Tibial artery (tissue), 4 donors: ENCODE data around the gene CENPE.

ENCODE experiments used
- DNase-seq, 2 donors: peaks; one replicate each; pipeline ENCODE4 v3.0.0-alpha.2; 2019
- H3K27ac ChIP-seq, 2 donors: fragments of 200-600 bp; sonication (generic) in 1 of 2; 1 replicate in 1 of 2; 2 replicates in 1 of 2; pipeline ENCODE4 v1.5.1; 2018 to 2019; ENCODE audit warnings: mild to moderate bottlenecking in 1 of 2
- H3K27me3 ChIP-seq, 2 donors: fragments of 200-600 bp; sonication (generic) in 1 of 2; one replicate each; pipeline versions ENCODE4 v1.5.1 to v1.6.0; 2016 to 2019
- H3K36me3 ChIP-seq, 3 donors: fragments of 200-600 bp; sonication (generic) in 2 of 3; one replicate each; pipeline ENCODE4 v1.5.1; 2016 to 2019; ENCODE audit warnings: mild to moderate bottlenecking in 2 of 3
- H3K4me1 ChIP-seq, 4 donors: fragments of 200-600 bp; sonication (generic) in 2 of 4; 1 replicate in 3 of 4; 2 replicates in 1 of 4; pipeline ENCODE4 v1.5.1; 2016 to 2019
- H3K4me3 ChIP-seq, 2 donors: fragments of 200-600 bp; sonication (generic) in 1 of 2; 1 replicate in 1 of 2; 2 replicates in 1 of 2; pipeline ENCODE4 v1.5.1; 2018 to 2019; ENCODE audit warnings: mild to moderate bottlenecking in 2 of 2
- H3K9me3 ChIP-seq, 3 donors: fragments of 200-600 bp; sonication (generic) in 1 of 3; one replicate each; pipeline ENCODE4 v1.5.1; 2016 to 2019
- intact Hi-C: fragments of 100-400 bp; cut with DNase I; formaldehyde crosslinking; loops from one replicate; pipeline ENCODE4 v1.15.0; 2023; ENCODE audit warnings: low total_unique reads
- TF ChIP-seq, protein P1 (sequence below), 2 experiments: fragments of 200-600 bp in 1 of 2; fragments of 450-650 bp in 1 of 2; IDR thresholded peaks; one replicate each; pipeline ENCODE4 v1.5.1; 2017 to 2019; ENCODE audit warnings: antibody characterized with exemption in 2 of 2, mild to moderate bottlenecking in 1 of 2, moderate library complexity in 1 of 2

Gene CENPE

GRCh38 chr4:103075435-103075893, 122.7 kb downstream of the CENPE start:
- Histone ChIP-seq H3K9me3 (no peaks in the 10 kb centered on the region), H3K4me3 (peak overlapping the region; percentile 69 to 93), H3K36me3 (peaks cover 0 to 2% (median under 1%) of the 10 kb centered on the region in 3 donors), H3K27ac (peak overlapping the region; percentile 87 to 93), H3K4me1 (peaks cover 0 to 15% (median 0%) of the 10 kb centered on the region in 4 donors), H3K27me3 (no peaks in the 10 kb centered on the region)
- DNase-seq: no peak
- TF ChIP-seq, protein P1, sequence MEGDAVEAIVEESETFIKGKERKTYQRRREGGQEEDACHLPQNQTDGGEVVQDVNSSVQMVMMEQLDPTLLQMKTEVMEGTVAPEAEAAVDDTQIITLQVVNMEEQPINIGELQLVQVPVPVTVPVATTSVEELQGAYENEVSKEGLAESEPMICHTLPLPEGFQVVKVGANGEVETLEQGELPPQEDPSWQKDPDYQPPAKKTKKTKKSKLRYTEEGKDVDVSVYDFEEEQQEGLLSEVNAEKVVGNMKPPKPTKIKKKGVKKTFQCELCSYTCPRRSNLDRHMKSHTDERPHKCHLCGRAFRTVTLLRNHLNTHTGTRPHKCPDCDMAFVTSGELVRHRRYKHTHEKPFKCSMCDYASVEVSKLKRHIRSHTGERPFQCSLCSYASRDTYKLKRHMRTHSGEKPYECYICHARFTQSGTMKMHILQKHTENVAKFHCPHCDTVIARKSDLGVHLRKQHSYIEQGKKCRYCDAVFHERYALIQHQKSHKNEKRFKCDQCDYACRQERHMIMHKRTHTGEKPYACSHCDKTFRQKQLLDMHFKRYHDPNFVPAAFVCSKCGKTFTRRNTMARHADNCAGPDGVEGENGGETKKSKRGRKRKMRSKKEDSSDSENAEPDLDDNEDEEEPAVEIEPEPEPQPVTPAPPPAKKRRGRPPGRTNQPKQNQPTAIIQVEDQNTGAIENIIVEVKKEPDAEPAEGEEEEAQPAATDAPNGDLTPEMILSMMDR (IDR thresholded peaks at IDR 0.05): no peak
- intact Hi-C loops: no loop called here

DNA sequence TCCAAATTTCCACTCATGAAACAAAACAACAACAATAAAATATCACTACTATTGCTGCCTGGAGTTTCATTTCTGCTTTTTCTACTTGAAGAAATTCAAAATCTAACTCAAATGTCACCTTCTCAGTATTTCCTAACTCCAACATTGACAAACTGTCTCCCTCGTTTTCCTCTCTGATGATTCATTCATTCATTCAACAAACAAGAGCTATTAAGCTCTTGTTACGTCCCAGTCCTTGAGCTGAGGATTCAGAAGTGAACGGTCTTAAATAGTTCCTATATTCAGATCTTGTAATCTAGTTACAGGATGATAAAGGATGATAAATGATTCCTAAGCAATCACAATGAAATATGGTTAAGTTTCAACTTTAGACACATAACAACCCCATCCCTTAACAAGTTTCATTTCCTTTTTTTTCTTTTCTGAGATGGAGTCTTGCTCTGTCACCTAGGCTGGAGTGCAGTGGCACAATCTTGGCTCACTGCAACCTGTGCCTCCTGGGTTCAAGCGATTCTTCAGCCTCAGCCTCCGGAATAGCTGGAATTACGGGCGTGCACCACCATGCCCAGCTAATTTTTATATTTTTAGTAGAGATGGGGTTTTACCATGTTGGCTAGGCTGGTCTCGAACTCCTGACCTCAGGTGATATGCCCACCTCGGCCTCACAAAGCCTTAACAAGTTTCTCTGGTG, 123.3 kb downstream of the CENPE start:
- Histone ChIP-seq H3K4me1 (peaks cover 0 to 15% (median 0%) of the 10 kb centered on the region in 4 donors), H3K9me3 (no peaks in the 10 kb centered on the region), H3K27ac (peak overlapping the region; percentile 87 to 93), H3K36me3 (no peaks in the 10 kb centered on the region), H3K27me3 (no peaks in the 10 kb centered on the region), H3K4me3 (peak overlapping the region; percentile 69 to 93)
- DNase-seq: no peak
- TF ChIP-seq, protein P1 (IDR thresholded peaks at IDR 0.05): no peak
- intact Hi-C loops: no loop called here

DNA sequence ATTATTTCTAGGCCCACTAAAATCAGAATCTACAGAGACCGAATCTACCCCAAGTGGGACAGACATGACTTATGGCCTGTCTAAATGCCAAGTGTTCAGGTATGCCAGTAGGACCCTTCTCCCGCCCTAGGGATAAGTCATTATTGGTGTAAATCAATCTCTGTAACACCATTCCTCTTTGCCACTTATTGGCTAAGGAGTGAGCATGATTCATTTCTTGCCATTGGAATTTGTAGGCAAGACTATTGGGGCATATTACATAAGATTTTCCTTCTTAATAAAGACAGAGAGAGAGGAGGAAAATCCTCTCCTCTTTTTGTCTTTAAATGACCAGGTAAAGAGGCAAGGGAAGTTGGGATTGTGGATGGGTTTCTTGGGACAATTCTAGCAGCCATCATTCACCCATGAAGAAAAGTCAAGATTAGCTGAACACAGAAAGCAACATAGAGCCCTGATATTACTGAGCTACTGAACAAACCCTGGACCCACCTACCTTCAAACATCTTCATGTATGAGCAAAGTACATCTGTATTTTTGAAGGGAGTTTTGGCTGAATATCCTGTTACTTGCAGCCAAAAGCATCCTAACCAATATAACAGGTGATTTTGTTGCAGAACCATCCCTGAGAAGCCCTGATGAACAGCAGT, 124.2 kb downstream of the CENPE start:
- intact Hi-C loops: no loop called here
- H3K4me3 ChIP-seq: no peak overlapping the region
- no peak for DNase-seq

DNA sequence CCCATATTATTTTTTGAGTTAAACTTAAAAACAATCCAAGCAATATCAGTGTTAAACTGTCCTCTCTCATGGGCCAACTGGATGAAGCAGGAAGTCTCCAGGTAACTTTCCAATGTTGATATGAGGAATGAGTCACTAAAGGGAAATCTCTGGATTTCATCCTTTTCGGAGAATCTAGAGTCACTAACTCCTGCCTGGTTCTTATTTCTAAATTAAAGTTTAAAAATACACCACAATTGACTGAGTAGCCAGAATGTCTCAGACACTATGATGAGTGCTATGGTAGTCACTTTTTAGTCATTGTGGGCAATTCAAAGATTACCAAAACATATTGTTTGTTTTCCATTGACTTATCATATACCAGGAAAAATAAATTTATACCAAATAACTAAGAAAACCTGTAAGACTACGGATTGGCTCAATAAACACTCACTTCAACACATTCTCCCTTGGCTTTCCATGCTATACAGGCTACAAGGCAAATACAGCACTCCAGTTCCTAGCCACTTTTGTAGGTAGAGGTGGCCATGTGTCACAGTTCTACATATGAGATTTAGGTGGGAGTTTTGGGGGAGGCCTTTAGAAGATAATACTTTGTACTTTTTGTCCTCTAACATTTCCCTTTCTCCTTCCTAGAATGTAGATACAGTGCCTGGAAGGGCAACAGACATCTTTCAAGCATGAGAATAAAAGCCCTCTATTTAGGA, 130.1 kb downstream of the CENPE start:
- Histone ChIP-seq H3K27ac (no peak overlapping the region), H3K9me3 (no peaks in the 10 kb centered on the region), H3K4me3 (no peak overlapping the region), H3K4me1 (no peaks in the 10 kb centered on the region), H3K36me3 (peaks cover 0 to 20% (median 6%) of the 10 kb centered on the region in 3 donors), H3K27me3 (no peaks in the 10 kb centered on the region)
- no peak for DNase-seq
- intact Hi-C loops: no loop called here
- TF ChIP-seq, protein P1 (IDR thresholded peaks at IDR 0.05): no peak

More for the DNA sequence above, 124.2 kb downstream of the CENPE start:
- Histone ChIP-seq H3K27ac (no peak overlapping the region), H3K4me1 (peaks cover 0 to 15% (median 0%) of the 10 kb centered on the region in 4 donors), H3K27me3 (no peaks in the 10 kb centered on the region), H3K9me3 (no peaks in the 10 kb centered on the region), H3K36me3 (no peaks in the 10 kb centered on the region)
- TF ChIP-seq, protein P1 (IDR thresholded peaks at IDR 0.05): no peak

- Histone ChIP-seq H3K27me3 (no peaks in the 10 kb centered on the region), H3K4me1 (no peaks in the 10 kb centered on the region), H3K4me3 (no peak overlapping the region), H3K36me3 (peaks cover 7 to 15% (median 10%) of the 10 kb centered on the region in 3 donors), H3K27ac (no peak overlapping the region), H3K9me3 (no peaks in the 10 kb centered on the region)
- intact Hi-C loops: no loop called here
- DNase-seq: no peak
- TF ChIP-seq, protein P1 (IDR thresholded peaks at IDR 0.05): no peak
These were observed 137.5 kb downstream of the CENPE start for GRCh38 chr4:103060453-103061148.
